ENCODE measurements around the gene TCP11.

TCP11 gene

GRCh38 chr6:35170166-35170565, 29.0 kb upstream of the TCP11 start:
- H3K27me3 ChIP-seq (ENCODE audit: control insufficient read depth, insufficient read depth, low read length), result no peaks in the 10 kb centered on the region
- H3K4me3 ChIP-seq (ENCODE audit: low read length), result peak overlapping the region; percentile 12
- peak overlapping the region; percentile 27 for H3K4me2 ChIP-seq (ENCODE audit: low read length)
- H3K9ac ChIP-seq (ENCODE audit: low read depth, low read length), result peak overlapping the region; percentile 49
- H3K36me3 ChIP-seq (ENCODE audit: insufficient read depth, low read length), result no peaks in the 10 kb centered on the region
- H3K4me1 ChIP-seq (ENCODE audit: control insufficient read depth, insufficient read depth, low read length), result peaks cover 57% of the 10 kb centered on the region
- H3K9me3 ChIP-seq (replicated peaks; ENCODE audit: low read length), result no peaks in the 10 kb centered on the region

- no peaks in the 10 kb centered on the region for H3K27me3 ChIP-seq (ENCODE audit: control insufficient read depth, insufficient read depth, low read length)
- H3K4me2 ChIP-seq (ENCODE audit: low read length), result no peak overlapping the region
- H3K4me1 ChIP-seq (ENCODE audit: control insufficient read depth, insufficient read depth, low read length), result peaks cover 50% of the 10 kb centered on the region
- no peak overlapping the region for H3K4me3 ChIP-seq (ENCODE audit: low read length)
- H3K9ac ChIP-seq (ENCODE audit: low read depth, low read length), result no peak overlapping the region
- no peaks in the 10 kb centered on the region for H3K36me3 ChIP-seq (ENCODE audit: insufficient read depth, low read length)
- no peaks in the 10 kb centered on the region for H3K9me3 ChIP-seq (replicated peaks; ENCODE audit: low read length)
Observed at GRCh38 chr6:35168461-35168861, 27.3 kb upstream of the TCP11 start.

- no peak overlapping the region for H3K4me2 ChIP-seq (ENCODE audit: low read length)
- H3K9me3 ChIP-seq (replicated peaks; ENCODE audit: low read length), result no peaks in the 10 kb centered on the region
Observed at GRCh38 chr6:35167505-35167904, 26.4 kb upstream of the TCP11 start.

GRCh38 chr6:35166520-35166919, 25.4 kb upstream of the TCP11 start:
- Histone ChIP-seq H3K4me2 (ENCODE audit: low read length) (no peak overlapping the region), H3K9me3 (replicated peaks; ENCODE audit: low read length) (no peaks in the 10 kb centered on the region), H3K4me1 (ENCODE audit: control insufficient read depth, insufficient read depth, low read length) (peaks cover 46% of the 10 kb centered on the region), H3K9ac (ENCODE audit: low read depth, low read length) (no peak overlapping the region), H3K4me3 (ENCODE audit: low read length) (no peak overlapping the region), H3K27me3 (ENCODE audit: control insufficient read depth, insufficient read depth, low read length) (no peaks in the 10 kb centered on the region), H3K36me3 (ENCODE audit: insufficient read depth, low read length) (no peaks in the 10 kb centered on the region)

More at GRCh38 chr6:35167505-35167904, 26.4 kb upstream of the TCP11 start:
- peaks cover 43% of the 10 kb centered on the region for H3K4me1 ChIP-seq (ENCODE audit: control insufficient read depth, insufficient read depth, low read length)
- H3K4me3 ChIP-seq (ENCODE audit: low read length), result no peak overlapping the region
- no peaks in the 10 kb centered on the region for H3K36me3 ChIP-seq (ENCODE audit: insufficient read depth, low read length)
- no peaks in the 10 kb centered on the region for H3K27me3 ChIP-seq (ENCODE audit: control insufficient read depth, insufficient read depth, low read length)
- H3K9ac ChIP-seq (ENCODE audit: low read depth, low read length), result no peak overlapping the region

GRCh38 chr6:35166116-35166515, 25.0 kb upstream of the TCP11 start:
- no peak overlapping the region for H3K4me3 ChIP-seq (ENCODE audit: low read length)
- no peak overlapping the region for H3K9ac ChIP-seq (ENCODE audit: low read depth, low read length)
- H3K36me3 ChIP-seq (ENCODE audit: insufficient read depth, low read length), result no peaks in the 10 kb centered on the region
- H3K9me3 ChIP-seq (replicated peaks; ENCODE audit: low read length), result no peaks in the 10 kb centered on the region
- H3K4me1 ChIP-seq (ENCODE audit: control insufficient read depth, insufficient read depth, low read length), result peaks cover 42% of the 10 kb centered on the region
- H3K4me2 ChIP-seq (ENCODE audit: low read length), result peak overlapping the region; percentile 11
- H3K27me3 ChIP-seq (ENCODE audit: control insufficient read depth, insufficient read depth, low read length), result no peaks in the 10 kb centered on the region

- peaks cover 38% of the 10 kb centered on the region for H3K4me1 ChIP-seq (ENCODE audit: control insufficient read depth, insufficient read depth, low read length)
- H3K27me3 ChIP-seq (ENCODE audit: control insufficient read depth, insufficient read depth, low read length), result no peaks in the 10 kb centered on the region
- H3K4me3 ChIP-seq (ENCODE audit: low read length), result no peak overlapping the region
- H3K9ac ChIP-seq (ENCODE audit: low read depth, low read length), result no peak overlapping the region
- H3K36me3 ChIP-seq (ENCODE audit: insufficient read depth, low read length), result no peaks in the 10 kb centered on the region
- peak overlapping the region; percentile 11 for H3K4me2 ChIP-seq (ENCODE audit: low read length)
- H3K9me3 ChIP-seq (replicated peaks; ENCODE audit: low read length), result no peaks in the 10 kb centered on the region
Observed at GRCh38 chr6:35165630-35166071, 24.5 kb upstream of the TCP11 start.

- Histone ChIP-seq H3K4me2 (ENCODE audit: low read length) (no peak overlapping the region), H3K4me1 (ENCODE audit: control insufficient read depth, insufficient read depth, low read length) (peaks cover 30% of the 10 kb centered on the region), H3K4me3 (ENCODE audit: low read length) (no peak overlapping the region), H3K36me3 (ENCODE audit: insufficient read depth, low read length) (no peaks in the 10 kb centered on the region), H3K9ac (ENCODE audit: low read depth, low read length) (no peak overlapping the region), H3K27me3 (ENCODE audit: control insufficient read depth, insufficient read depth, low read length) (no peaks in the 10 kb centered on the region), H3K9me3 (replicated peaks; ENCODE audit: low read length) (no peaks in the 10 kb centered on the region)
Observed at GRCh38 chr6:35164868-35165267, 23.7 kb upstream of the TCP11 start.

GRCh38 chr6:35164277-35164676, 23.1 kb upstream of the TCP11 start:
- no peak overlapping the region for H3K4me2 ChIP-seq (ENCODE audit: low read length)
- no peak overlapping the region for H3K9ac ChIP-seq (ENCODE audit: low read depth, low read length)
- peaks cover 25% of the 10 kb centered on the region for H3K4me1 ChIP-seq (ENCODE audit: control insufficient read depth, insufficient read depth, low read length)
- H3K36me3 ChIP-seq (ENCODE audit: insufficient read depth, low read length), result no peaks in the 10 kb centered on the region
- no peaks in the 10 kb centered on the region for H3K9me3 ChIP-seq (replicated peaks; ENCODE audit: low read length)
- no peaks in the 10 kb centered on the region for H3K27me3 ChIP-seq (ENCODE audit: control insufficient read depth, insufficient read depth, low read length)
- no peak overlapping the region for H3K4me3 ChIP-seq (ENCODE audit: low read length)

GRCh38 chr6:35163836-35164235, 22.7 kb upstream of the TCP11 start:
- H3K27me3 ChIP-seq (ENCODE audit: control insufficient read depth, insufficient read depth, low read length), result no peaks in the 10 kb centered on the region
- H3K4me1 ChIP-seq (ENCODE audit: control insufficient read depth, insufficient read depth, low read length), result peaks cover 25% of the 10 kb centered on the region
- H3K36me3 ChIP-seq (ENCODE audit: insufficient read depth, low read length), result no peaks in the 10 kb centered on the region
- H3K4me2 ChIP-seq (ENCODE audit: low read length), result no peak overlapping the region
- H3K9ac ChIP-seq (ENCODE audit: low read depth, low read length), result no peak overlapping the region
- H3K9me3 ChIP-seq (replicated peaks; ENCODE audit: low read length), result no peaks in the 10 kb centered on the region
- no peak overlapping the region for H3K4me3 ChIP-seq (ENCODE audit: low read length)

GRCh38 chr6:35161776-35162607, 20.9 kb upstream of the TCP11 start:
- Histone ChIP-seq H3K4me1 (ENCODE audit: control insufficient read depth, insufficient read depth, low read length) (peaks cover 25% of the 10 kb centered on the region), H3K27me3 (ENCODE audit: control insufficient read depth, insufficient read depth, low read length) (no peaks in the 10 kb centered on the region), H3K36me3 (ENCODE audit: insufficient read depth, low read length) (no peaks in the 10 kb centered on the region), H3K9ac (ENCODE audit: low read depth, low read length) (no peak overlapping the region), H3K9me3 (replicated peaks; ENCODE audit: low read length) (no peaks in the 10 kb centered on the region), H3K4me3 (ENCODE audit: low read length) (no peak overlapping the region), H3K4me2 (ENCODE audit: low read length) (no peak overlapping the region)

GRCh38 chr6:35161266-35161665, 20.1 kb upstream of the TCP11 start:
- H3K27me3 ChIP-seq (ENCODE audit: control insufficient read depth, insufficient read depth, low read length), result no peaks in the 10 kb centered on the region
- no peak overlapping the region for H3K4me3 ChIP-seq (ENCODE audit: low read length)
- no peak overlapping the region for H3K9ac ChIP-seq (ENCODE audit: low read depth, low read length)

GRCh38 chr6:35160642-35161041, 19.5 kb upstream of the TCP11 start:
- H3K36me3 ChIP-seq (ENCODE audit: insufficient read depth, low read length), result no peaks in the 10 kb centered on the region
- no peaks in the 10 kb centered on the region for H3K9me3 ChIP-seq (replicated peaks; ENCODE audit: low read length)
- no peak overlapping the region for H3K4me3 ChIP-seq (ENCODE audit: low read length)
- no peak overlapping the region for H3K9ac ChIP-seq (ENCODE audit: low read depth, low read length)
- no peaks in the 10 kb centered on the region for H3K27me3 ChIP-seq (ENCODE audit: control insufficient read depth, insufficient read depth, low read length)
- H3K4me1 ChIP-seq (ENCODE audit: control insufficient read depth, insufficient read depth, low read length), result peaks cover 18% of the 10 kb centered on the region
- no peak overlapping the region for H3K4me2 ChIP-seq (ENCODE audit: low read length)

More at GRCh38 chr6:35161266-35161665, 20.1 kb upstream of the TCP11 start:
- Histone ChIP-seq H3K9me3 (replicated peaks; ENCODE audit: low read length) (no peaks in the 10 kb centered on the region), H3K4me2 (ENCODE audit: low read length) (no peak overlapping the region), H3K36me3 (ENCODE audit: insufficient read depth, low read length) (no peaks in the 10 kb centered on the region), H3K4me1 (ENCODE audit: control insufficient read depth, insufficient read depth, low read length) (peaks cover 21% of the 10 kb centered on the region)

Data from skeletal muscle satellite cell (primary cell).